ENCODE data around the gene EIF2AK2.

GRCh38 chr2:37100054-37100453, 56.7 kb downstream of the EIF2AK2 start:
- TF ChIP-seq EZH2 (optimal IDR thresholded peaks at IDR 0.05; ENCODE audit: low read depth, low read length) (no peak), CTCF (IDR thresholded peaks at IDR 0.05; ENCODE audit: low read length) (no peak), EZH2phosphoT487 (IDR thresholded peaks at IDR 0.05; ENCODE audit: low read length) (no peak)

Measured in MM.1S (cell line).